Measurements from ENCODE around the gene IRF8.

GRCh38 chr16:85954927-85955519 is 56.1 kb downstream of the IRF8 start:
- TF ChIP-seq EZH2 (IDR thresholded peaks at IDR 0.05; ENCODE audit: borderline replicate concordance, low read depth, low read length, poor library complexity, severe bottlenecking) (no peak), CTCF (conservative IDR thresholded peaks at IDR 0.05; ENCODE audit: low read depth, low read length) (no peak)

Data from A673 (cell line).